Neuronal stem cell (in vitro differentiated cells): ENCODE results near the gene HRH3.

Source experiments
- DNase-seq: peaks from one replicate; pipeline ENCODE4 v3.0.0-alpha.2; 2013; ENCODE audit warnings: low spot score
- H2AFZ ChIP-seq: one replicate; pipeline ENCODE4 v1.6.1; 2013; ENCODE audit warnings: mild to moderate bottlenecking, low read length, inconsistent platforms
- H2AK5ac ChIP-seq: 2 replicates; pipeline ENCODE4 v1.6.1; 2013; ENCODE audit warnings: low read depth, mild to moderate bottlenecking, inconsistent platforms, low read length, moderate library complexity, mixed read lengths
- H2BK120ac ChIP-seq: 2 replicates; pipeline ENCODE4 v1.6.1; 2013; ENCODE audit warnings: low read depth, mild to moderate bottlenecking, inconsistent platforms, low read length, moderate library complexity, mixed read lengths
- H2BK12ac ChIP-seq: one replicate; pipeline ENCODE4 v1.6.1; 2013; ENCODE audit warnings: low read length, inconsistent platforms
- H2BK15ac ChIP-seq: 2 replicates; pipeline ENCODE4 v1.6.1; 2013; ENCODE audit warnings: mild to moderate bottlenecking, low read length, inconsistent platforms, mixed read lengths
- H2BK5ac ChIP-seq: one replicate; pipeline ENCODE4 v1.6.1; 2013; ENCODE audit warnings: inconsistent platforms, mild to moderate bottlenecking, low read length, moderate library complexity
- H3K14ac ChIP-seq: one replicate; pipeline ENCODE4 v1.6.1; 2013; ENCODE audit warnings: low read length, inconsistent platforms
- H3K18ac ChIP-seq: 2 replicates; pipeline ENCODE4 v1.6.1; 2013; ENCODE audit warnings: low read length, inconsistent platforms
- H3K23ac ChIP-seq: 2 replicates; pipeline ENCODE4 v1.6.1; 2013; ENCODE audit warnings: low read depth, mild to moderate bottlenecking, mixed read lengths, low read length, inconsistent platforms; ENCODE audit not compliant: poor library complexity
- H3K27ac ChIP-seq: replicated peaks from 3 replicates; pipeline ENCODE4 v1.5.1; 2013; ENCODE audit warnings: low read length, inconsistent platforms
- H3K27me3 ChIP-seq, 3 experiments: 2 replicates each; pipeline ENCODE4 v1.6.1; 2013; ENCODE audit warnings: low read length in 3 of 3, mild to moderate bottlenecking in 2 of 3, inconsistent platforms in 1 of 3, low read depth in 1 of 3, mixed read lengths in 1 of 3, moderate library complexity in 1 of 3; ENCODE audit not compliant: control insufficient read depth in 3 of 3, insufficient read depth in 3 of 3
- H3K36me3 ChIP-seq, 2 donors: replicated peaks in 1 of 2; 2 replicates each; pipeline ENCODE4 v1.6.1; 2013; ENCODE audit warnings: low read length in 2 of 2; ENCODE audit not compliant: control insufficient read depth in 2 of 2, insufficient read depth in 2 of 2
- H3K4ac ChIP-seq: 2 replicates; pipeline ENCODE4 v1.6.1; 2013; ENCODE audit warnings: inconsistent platforms, mild to moderate bottlenecking, low read length, moderate library complexity
- H3K4me1 ChIP-seq, 2 donors: 1 replicate in 1 of 2; 2 replicates in 1 of 2; pipeline ENCODE4 v1.6.1; 2013; ENCODE audit warnings: low read length in 2 of 2, low read depth in 1 of 2; ENCODE audit not compliant: control insufficient read depth in 2 of 2, insufficient read depth in 1 of 2
- H3K4me2 ChIP-seq: one replicate; pipeline ENCODE4 v1.6.1; 2013; ENCODE audit warnings: mild to moderate bottlenecking, low read length, inconsistent platforms; ENCODE audit not compliant: insufficient read depth, poor library complexity, severe bottlenecking
- H3K4me3 ChIP-seq, 2 donors: 2 replicates each; pipeline ENCODE4 v1.5.1; 2013; ENCODE audit warnings: low read length in 2 of 2, mild to moderate bottlenecking in 2 of 2, inconsistent platforms in 1 of 2, moderate library complexity in 1 of 2
- H3K79me1 ChIP-seq: one replicate; pipeline ENCODE4 v1.6.1; 2013; ENCODE audit warnings: low read depth, mild to moderate bottlenecking, inconsistent platforms, low read length, moderate library complexity
- H3K9ac ChIP-seq: one replicate; pipeline ENCODE4 v1.6.1; 2013; ENCODE audit warnings: mild to moderate bottlenecking, low read depth, low read length, inconsistent platforms; ENCODE audit not compliant: poor library complexity
- H3K9me3 ChIP-seq, 2 donors: replicated peaks in 1 of 2; 2 replicates each; pipeline versions ENCODE3 to v1.6.1; 2013; ENCODE audit warnings: low read length in 2 of 2, mild to moderate bottlenecking in 2 of 2, inconsistent platforms in 1 of 2, low read depth in 1 of 2, mixed read lengths in 1 of 2, moderate library complexity in 1 of 2; ENCODE audit not compliant: control insufficient read depth in 2 of 2, insufficient read depth in 1 of 2
- H4K8ac ChIP-seq: one replicate; pipeline ENCODE4 v1.6.1; 2013; ENCODE audit warnings: low read depth, mild to moderate bottlenecking, inconsistent platforms, low read length, moderate library complexity
- H4K91ac ChIP-seq: one replicate; pipeline ENCODE4 v1.6.1; 2013; ENCODE audit warnings: low read length, low read depth, mild to moderate bottlenecking, inconsistent platforms; ENCODE audit not compliant: poor library complexity
- WGBS, 2 donors: extraction: QIAGEN DNeasy Blood & Tissue Kit; methylation state at CpG; one replicate each; pipeline ENCODE4 v1.1.7; 2013; ENCODE audit warnings: missing lambda C conversion rate in 2 of 2, mixed read lengths in 1 of 2; ENCODE audit not compliant: insufficient read length in 2 of 2, insufficient replicate concordance in 1 of 2; ENCODE audit errors: extremely low coverage in 2 of 2; 5-methylcytosine and 5-hydroxymethylcytosine counted together

Gene HRH3

DNA sequence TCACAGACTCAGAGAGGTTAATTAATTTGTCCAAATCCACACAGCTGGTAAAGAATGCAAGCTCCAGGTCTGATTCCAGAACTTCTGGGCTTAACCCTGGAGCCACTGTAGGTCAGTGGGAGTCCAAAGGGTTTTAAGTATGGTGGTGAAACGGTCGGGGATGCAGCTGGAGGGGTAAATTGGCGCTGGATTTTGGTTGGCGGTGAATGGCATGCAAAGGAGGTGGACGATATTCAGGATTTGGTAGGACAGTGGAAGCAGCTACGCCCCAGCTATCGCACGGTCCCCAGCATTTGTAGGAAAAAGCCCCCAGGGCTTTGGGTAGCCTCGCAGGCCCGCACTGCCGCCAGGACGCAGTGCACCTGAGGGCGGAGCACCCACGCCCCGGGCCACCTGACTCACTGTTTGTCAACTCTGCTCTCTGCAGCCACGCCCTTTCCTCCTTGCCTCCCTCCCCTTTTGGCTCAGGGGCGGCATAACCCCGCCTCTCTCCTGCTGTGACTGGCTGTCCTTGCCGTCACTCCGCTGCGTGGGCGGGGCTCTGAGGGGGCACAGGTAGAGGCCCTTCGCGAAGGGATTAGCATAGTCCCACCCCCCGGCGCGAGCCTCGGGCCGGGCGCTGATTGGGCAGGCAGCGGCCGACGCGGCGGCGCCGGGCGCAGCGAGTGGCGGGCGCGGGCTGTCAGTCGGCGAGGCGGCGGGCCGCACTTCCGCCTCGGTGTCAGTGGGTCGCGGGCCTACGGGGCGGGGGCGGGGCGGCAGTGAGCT lies 17.9 kb upstream of the HRH3 start, which contains the start of gene OSBPL2:
Gene OSBPL2, plus strand, starts transcription at position 721 of the 768 bp plus-strand sequence. CDS start 17,664 bp downstream, outside the sequence.
- peaks cover 33 to 41% of the 10 kb centered on the region in 2 donors for H3K4me1 ChIP-seq
- H3K4me3 ChIP-seq: peak within 1 kb of the TSS; percentile 90 to 94
- H2AFZ ChIP-seq: peak within 1 kb of the TSS; percentile 81
- H3K36me3 ChIP-seq: peaks cover 6 to 27% of the 10 kb centered on the region in 2 donors
- H3K18ac ChIP-seq: peak within 1 kb of the TSS; percentile 98
- peaks cover 21% of the 10 kb centered on the region for H3K79me1 ChIP-seq
- peak within 1 kb of the TSS; percentile 71 for H3K4me2 ChIP-seq
- H3K27ac ChIP-seq: peak within 1 kb of the TSS; percentile 83
- H2BK5ac ChIP-seq: peak within 1 kb of the TSS; percentile 88
- no peak within 1 kb of the TSS for H4K8ac ChIP-seq
- WGBS, 2 donors: no CpG with 5 or more reads among the region's 55 CpGs
- H2BK15ac ChIP-seq: peak within 1 kb of the TSS; percentile 94
- peak within 1 kb of the TSS; percentile 48 for H3K23ac ChIP-seq
- peak within 1 kb of the TSS; percentile 97 for H3K9ac ChIP-seq
- no peak within 1 kb of the TSS for H3K14ac ChIP-seq
- peak within 1 kb of the TSS; percentile 66 for H2BK120ac ChIP-seq
- H2BK12ac ChIP-seq: no peak within 1 kb of the TSS
- DNase-seq: peak; percentile 99
- no peaks in the 10 kb centered on the region for H3K9me3 ChIP-seq
- H2AK5ac ChIP-seq: peak within 1 kb of the TSS; percentile 96
- no peak within 1 kb of the TSS for H3K4ac ChIP-seq
- H4K91ac ChIP-seq: no peak within 1 kb of the TSS
- H3K27me3 ChIP-seq: no peaks in the 10 kb centered on the region

DNA sequence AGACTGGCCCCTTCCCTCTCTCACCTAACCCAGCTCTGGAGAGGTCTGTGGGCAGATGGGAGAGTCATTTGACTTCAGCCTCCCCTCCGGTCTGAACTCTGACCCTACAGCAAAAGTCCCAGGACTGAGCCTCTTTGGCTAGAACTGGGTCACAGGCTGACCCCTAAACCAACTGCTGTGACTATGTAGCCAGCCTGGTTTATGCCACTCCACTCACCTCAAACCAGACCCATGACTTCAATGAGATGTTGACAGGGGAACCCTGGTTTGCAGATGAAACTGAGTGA lies 17.4 kb upstream of the HRH3 start:
- peak overlapping the region; percentile 66 for H2BK120ac ChIP-seq
- no CpG with 5 or more reads among the region's 1 CpG for WGBS, 2 donors
- peaks cover 19% of the 10 kb centered on the region for H3K79me1 ChIP-seq
- peak overlapping the region; percentile 94 for H2BK15ac ChIP-seq
- H2BK12ac ChIP-seq: no peak overlapping the region
- peak overlapping the region in 1 of 2 donors; percentile 94 for H3K4me3 ChIP-seq
- H4K91ac ChIP-seq: no peak overlapping the region
- H3K27ac ChIP-seq: peak overlapping the region; percentile 83
- H3K27me3 ChIP-seq: no peaks in the 10 kb centered on the region
- H3K9ac ChIP-seq: peak overlapping the region; percentile 88
- peak overlapping the region; percentile 96 for H2AK5ac ChIP-seq
- H3K18ac ChIP-seq: peak overlapping the region; percentile 98
- H3K4ac ChIP-seq: no peak overlapping the region
- H2AFZ ChIP-seq: peak overlapping the region; percentile 81
- no peak overlapping the region for H3K14ac ChIP-seq
- H4K8ac ChIP-seq: no peak overlapping the region
- H3K36me3 ChIP-seq: peaks cover 5 to 22% of the 10 kb centered on the region in 2 donors
- no peak overlapping the region for H3K23ac ChIP-seq
- no peak overlapping the region for H3K4me2 ChIP-seq
- no peaks in the 10 kb centered on the region for H3K9me3 ChIP-seq
- H2BK5ac ChIP-seq: peak overlapping the region; percentile 88
- peaks cover 33 to 41% of the 10 kb centered on the region in 2 donors for H3K4me1 ChIP-seq
- DNase-seq: no peak

DNA sequence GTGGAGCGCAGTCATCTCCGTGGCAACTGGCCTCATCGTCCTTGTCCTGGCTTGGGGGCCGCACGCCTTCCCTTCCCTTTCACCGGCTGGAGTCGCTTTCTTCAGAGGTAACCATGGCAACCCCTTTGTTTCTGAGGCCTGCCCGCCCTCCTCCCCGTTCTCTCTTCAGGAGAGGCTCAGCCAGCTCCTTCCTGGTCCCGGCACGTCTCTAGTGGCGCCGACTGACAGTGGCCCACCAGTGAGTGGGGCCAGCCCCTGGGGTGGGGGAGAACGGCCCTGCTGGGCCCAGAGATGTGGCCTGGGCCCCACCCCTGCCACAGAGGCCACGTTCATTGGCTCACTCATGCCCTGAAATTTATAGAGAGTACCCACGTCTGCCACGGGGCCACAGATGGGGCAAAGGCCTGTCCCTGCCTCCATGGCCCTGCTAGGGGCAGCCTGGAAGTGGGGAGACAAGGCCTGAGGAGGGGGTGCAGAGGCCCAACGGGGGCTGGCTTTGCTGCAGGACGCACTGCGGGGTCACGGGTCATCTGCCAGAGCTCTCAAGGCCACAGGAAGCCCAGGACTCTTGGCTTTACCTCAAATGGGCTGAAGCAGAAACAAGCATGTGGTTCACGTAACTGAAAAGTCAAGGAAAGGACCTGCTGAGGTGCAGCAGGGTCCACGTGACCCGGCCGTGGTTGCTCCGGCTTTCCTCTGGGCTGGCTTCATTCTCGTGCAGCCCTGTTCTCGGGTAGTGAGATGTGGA lies 16.9 kb upstream of the HRH3 start:
- Histone ChIP-seq H3K27ac (peak overlapping the region; percentile 88), H3K36me3 (peaks cover 0 to 17% of the 10 kb centered on the region in 2 donors), H3K4ac (peak overlapping the region; percentile 19), H3K27me3 (no peaks in the 10 kb centered on the region), H4K91ac (no peak overlapping the region), H3K9me3 (no peaks in the 10 kb centered on the region), H3K9ac (peak overlapping the region; percentile 88), H2BK12ac (peak overlapping the region; percentile 77), H3K23ac (no peak overlapping the region), H3K4me2 (peak overlapping the region; percentile 43), H2BK5ac (peak overlapping the region; percentile 97), H2BK120ac (peak overlapping the region; percentile 66), H2AK5ac (peak overlapping the region; percentile 96), H3K14ac (no peak overlapping the region), H3K4me1 (peaks cover 33 to 41% of the 10 kb centered on the region in 2 donors), H2AFZ (peak overlapping the region; percentile 81), H2BK15ac (peak overlapping the region; percentile 94), H3K18ac (peak overlapping the region; percentile 98), H3K4me3 (peak overlapping the region in 1 of 2 donors; percentile 10), H3K79me1 (peaks cover 16% of the 10 kb centered on the region), H4K8ac (peak overlapping the region; percentile 66)
- no CpG with 5 or more reads among the region's 28 CpGs for WGBS, 2 donors
- DNase-seq: peak; percentile 90

DNA sequence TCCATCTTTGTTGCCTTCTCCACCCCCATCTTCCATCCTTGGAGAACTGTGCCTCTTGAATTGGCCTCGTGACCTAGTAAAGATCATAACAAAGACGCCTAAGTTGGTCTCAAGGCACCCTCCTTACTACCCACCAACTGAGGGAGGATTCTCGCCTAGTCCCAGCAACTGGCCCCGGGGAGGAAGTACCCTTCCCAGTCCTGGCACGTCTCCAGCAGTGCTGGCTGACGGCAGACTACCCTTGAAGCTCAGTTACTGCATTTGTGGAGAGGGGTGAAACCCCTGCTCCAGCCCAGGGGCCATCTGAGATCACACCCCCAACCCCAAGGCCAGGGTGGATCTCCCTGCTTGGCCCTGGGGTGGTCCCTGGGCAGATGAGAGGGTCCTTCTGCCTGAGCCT lies 16.1 kb upstream of the HRH3 start:
- H4K8ac ChIP-seq: peak overlapping the region; percentile 66
- no peaks in the 10 kb centered on the region for H3K9me3 ChIP-seq
- H3K36me3 ChIP-seq: peaks cover 0 to 11% of the 10 kb centered on the region in 2 donors
- peak overlapping the region in 1 of 2 donors; percentile 10 for H3K4me3 ChIP-seq
- H2BK15ac ChIP-seq: peak overlapping the region; percentile 59
- H2AFZ ChIP-seq: peak overlapping the region; percentile 65
- H2BK12ac ChIP-seq: peak overlapping the region; percentile 8
- peak overlapping the region; percentile 36 for H3K4me2 ChIP-seq
- peak overlapping the region; percentile 88 for H3K27ac ChIP-seq
- H3K79me1 ChIP-seq: peaks cover 12% of the 10 kb centered on the region
- peak overlapping the region; percentile 96 for H2AK5ac ChIP-seq
- H3K23ac ChIP-seq: no peak overlapping the region
- peak overlapping the region; percentile 97 for H2BK5ac ChIP-seq
- WGBS, 2 donors: no CpG with 5 or more reads among the region's 6 CpGs
- H3K4ac ChIP-seq: no peak overlapping the region
- no peak overlapping the region for H3K14ac ChIP-seq
- peaks cover 33 to 41% of the 10 kb centered on the region in 2 donors for H3K4me1 ChIP-seq
- no peaks in the 10 kb centered on the region for H3K27me3 ChIP-seq
- no peak for DNase-seq
- peak overlapping the region; percentile 94 for H3K18ac ChIP-seq
- H4K91ac ChIP-seq: peak overlapping the region; percentile 81
- H3K9ac ChIP-seq: no peak overlapping the region
- H2BK120ac ChIP-seq: peak overlapping the region; percentile 67
